Endothelial cell of umbilical vein (primary cell): ENCODE data around the gene AKAP6. TPM values are rescaled to one million over a fixed set of nuclear protein-coding genes. Genes with fewer than 3 reads are reported as not detected.

Experiments
- BruUV-seq: library from RNA; stranded (reverse); fragments of 400-500 nt; replicated peaks from 2 replicates; lab custom pipeline; 2021; lab: Mats Ljungman, UMichigan
- CTCF ChIA-PET: fragments of 300-600, 350-600 bp; sonication (Branson Sonifier 250); formaldehyde crosslinking; loops from one replicate; lab custom pipeline; 2021; ENCODE audit warnings: antibody characterized with exemption, inconsistent platforms; lab: Charles Lee
- POLR2A ChIA-PET: fragments of 300-600, 350-600 bp; sonication (Branson Sonifier 250); formaldehyde crosslinking; loops from one replicate; lab custom pipeline; 2021; ENCODE audit warnings: antibody characterized with exemption, inconsistent platforms; lab: Charles Lee
- DNase-seq: peaks from one replicate; pipeline ENCODE4 v3.0.0-alpha.2; 2011; ENCODE audit warnings: low read depth, low spot score
- FAIRE-seq: peaks from 2 replicates; lab custom pipeline; 2011; peaks lifted over from hg19 to GRCh38; lab: Jason Lieb, UNC
- H2AFZ ChIP-seq: 2 replicates; pipeline ENCODE4 v1.6.0; 2012; ENCODE audit warnings: low read depth, low read length, control low read depth, inconsistent platforms
- H3K27ac ChIP-seq: 2 replicates; pipeline ENCODE4 v1.5.1; 2011; ENCODE audit warnings: low read depth, mild to moderate bottlenecking, control low read depth, low read length, moderate library complexity; ENCODE audit not compliant: insufficient read depth
- H3K27me3 ChIP-seq, 2 experiments: 2 replicates each; pipeline versions ENCODE4 v1.6.0 to v1.6.1; 2011; ENCODE audit warnings: low read length in 2 of 2, mixed read lengths in 1 of 2; ENCODE audit not compliant: control insufficient read depth in 2 of 2, insufficient read depth in 2 of 2
- H3K36me3 ChIP-seq, 2 experiments: 2 replicates in 1 of 2; 3 replicates in 1 of 2; pipeline ENCODE4 v1.5.1; 2011; ENCODE audit warnings: low read length in 2 of 2, mild to moderate bottlenecking in 1 of 2, moderate library complexity in 1 of 2; ENCODE audit not compliant: control insufficient read depth in 2 of 2, insufficient read depth in 2 of 2; ENCODE audit errors: extremely low read depth in 1 of 2
- H3K4me1 ChIP-seq: 3 replicates; pipeline ENCODE4 v1.5.1; 2011; ENCODE audit warnings: mild to moderate bottlenecking, low read length; ENCODE audit not compliant: control insufficient read depth, insufficient read depth; ENCODE audit errors: extremely low read depth
- H3K4me2 ChIP-seq: 2 replicates; pipeline ENCODE4 v1.6.1; 2011; ENCODE audit warnings: low read length, control low read depth, mixed read lengths; ENCODE audit not compliant: insufficient read depth
- H3K4me3 ChIP-seq, 3 experiments: fragments of 200-600 bp in 1 of 3; sonication (generic), shearing (Covaris generic) in 1 of 3; replicated peaks in 1 of 3; 2 replicates each; pipeline ENCODE4 v1.5.1; 2011 to 2016; ENCODE audit warnings: control low read depth in 3 of 3, low read length in 3 of 3, mild to moderate bottlenecking in 2 of 3, inconsistent platforms in 1 of 3, low read depth in 1 of 3, moderate library complexity in 1 of 3; ENCODE audit not compliant: insufficient read depth in 1 of 3
- H3K79me2 ChIP-seq: 2 replicates; pipeline ENCODE4 v1.6.0; 2012; ENCODE audit warnings: low read length, inconsistent platforms; ENCODE audit not compliant: control insufficient read depth, insufficient read depth
- H3K9ac ChIP-seq: replicated peaks from 2 replicates; pipeline ENCODE3; 2011; ENCODE audit warnings: low read length, control low read depth; ENCODE audit not compliant: insufficient read depth; ENCODE audit errors: extremely low read depth
- H3K9me1 ChIP-seq: replicated peaks from 3 replicates; pipeline ENCODE4 v1.6.0; 2011; ENCODE audit warnings: mild to moderate bottlenecking, low read length; ENCODE audit not compliant: control insufficient read depth, insufficient read depth; ENCODE audit errors: extremely low read depth
- H3K9me3 ChIP-seq: replicated peaks from 2 replicates; pipeline ENCODE4 v1.5.1; 2012; ENCODE audit warnings: low read length, inconsistent platforms; ENCODE audit not compliant: control insufficient read depth, insufficient read depth
- H4K20me1 ChIP-seq: replicated peaks from 2 replicates; pipeline ENCODE3; 2011; ENCODE audit warnings: mild to moderate bottlenecking, low read length; ENCODE audit not compliant: control insufficient read depth, insufficient read depth; ENCODE audit errors: extremely low read depth
- EZH2 ChIP-seq: IDR thresholded peaks from 2 replicates; pipeline ENCODE4 v1.6.1; 2012; ENCODE audit warnings: borderline replicate concordance, low read depth, mild to moderate bottlenecking, moderate library complexity, low read length, inconsistent platforms; ENCODE audit not compliant: severe bottlenecking
- FOS ChIP-seq: IDR thresholded peaks from 2 replicates; pipeline ENCODE4 v1.6.1; 2011; ENCODE audit warnings: mild to moderate bottlenecking, low read length, moderate library complexity, borderline replicate concordance; ENCODE audit not compliant: insufficient read depth
- GATA2 ChIP-seq: IDR thresholded peaks from 2 replicates; pipeline ENCODE4 v1.7.0; 2011; ENCODE audit warnings: low read depth, mild to moderate bottlenecking, moderate library complexity, mixed read lengths, low read length; ENCODE audit not compliant: insufficient read length, insufficient read depth
- JUN ChIP-seq: IDR thresholded peaks from 2 replicates; pipeline ENCODE4 v1.6.1; 2011; ENCODE audit warnings: borderline replicate concordance, low read depth; ENCODE audit not compliant: insufficient read length, insufficient read depth
- MYC ChIP-seq: IDR thresholded peaks from one replicate; pipeline ENCODE4 v1.6.1; 2011; ENCODE audit warnings: mild to moderate bottlenecking, low read depth, low read length
- POLR2A ChIP-seq: IDR thresholded peaks from 2 replicates; pipeline ENCODE4 v1.6.1; 2012; ENCODE audit warnings: low read depth, mild to moderate bottlenecking, control low read depth, low read length
- POLR2AphosphoS5 ChIP-seq: IDR thresholded peaks from 2 replicates; pipeline ENCODE4 v1.6.1; 2012; ENCODE audit warnings: low read depth, mild to moderate bottlenecking, control low read depth, low read length, moderate library complexity; ENCODE audit not compliant: insufficient read depth
- dilution Hi-C: fragments of 300-500 bp; cut with MboI; formaldehyde crosslinking; loops from one replicate; pipeline ENCODE4 v1.15.0; 2019; ENCODE audit warnings: low sequenced_read_pairs; ENCODE audit not compliant: extremely low pct_ligation_motif_present
- intact Hi-C: fragments of 100-400 bp; cut with micrococcal nuclease; formaldehyde crosslinking; loops from one replicate; pipeline ENCODE4 v1.10.0; 2022
- polyA plus RNA-seq, 4 experiments: library from polyadenylated mRNA; depleted of rRNA in 3 of 4; stranded (reverse) in 3 of 4; unstranded in 1 of 4; fragments of >200 nt; gene quantifications; 2 replicates each; pipeline versions ENCODE4 v1.2.1 to v1.2.3, GENCODE V29; 2011 to 2012; ENCODE audit warnings: missing spikeins in 1 of 4
- total RNA-seq: library from RNA; stranded (reverse); gene quantifications from 2 replicates; pipeline ENCODE4 v1.2.3, GENCODE V29; 2021
- TF ChIP-seq, protein P1 (sequence below), 2 donors: IDR thresholded peaks; 1 replicate in 1 of 2; 2 replicates in 1 of 2; pipeline ENCODE4 v1.5.1; 2011; ENCODE audit warnings: low read length in 2 of 2, mild to moderate bottlenecking in 2 of 2, moderate library complexity in 2 of 2, control low read depth in 1 of 2, inconsistent platforms in 1 of 2, low read depth in 1 of 2; ENCODE audit not compliant: insufficient read depth in 1 of 2; ENCODE audit errors: extremely low read depth in 1 of 2
- TF ChIP-seq, protein P2 (sequence below): IDR thresholded peaks from 2 replicates; pipeline ENCODE4 v1.6.1; 2011; ENCODE audit not compliant: insufficient read depth, insufficient read length

The AKAP6 gene
- total and polyA plus RNA-seq, 2 donors (not counting 3 experiments of a cell fraction or from before 2014, with no cell fraction given): 0.03 to 0.49 TPM

DNA sequence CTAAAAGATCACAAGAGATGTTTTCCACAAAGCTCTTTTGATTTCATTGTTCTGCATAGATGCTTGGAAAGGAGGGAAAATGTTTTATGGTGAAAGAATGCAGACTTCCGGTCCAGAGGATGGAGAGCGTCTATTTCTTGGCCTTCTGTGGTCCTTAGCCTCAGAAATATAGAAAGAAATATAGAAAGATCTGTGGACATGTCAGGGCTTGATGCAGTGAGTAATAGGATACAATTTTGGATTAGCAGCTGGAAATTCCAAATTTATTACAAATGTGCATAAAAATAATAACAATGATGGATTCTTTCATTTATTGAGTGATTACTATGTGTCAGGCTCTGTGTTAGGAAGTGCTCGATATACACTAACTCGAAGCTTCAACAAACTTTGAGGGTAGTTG is 20.2 kb downstream of the AKAP6 start:
- Histone ChIP-seq H2AFZ (no peak overlapping the region), H3K36me3 (no peaks in the 10 kb centered on the region), H3K9me1 (no peaks in the 10 kb centered on the region), H3K27ac (no peak overlapping the region), H3K4me3 (no peak overlapping the region), H3K4me1 (no peaks in the 10 kb centered on the region), H3K4me2 (no peak overlapping the region), H3K27me3 (no peaks in the 10 kb centered on the region), H3K9me3 (no peaks in the 10 kb centered on the region), H3K79me2 (no peaks in the 10 kb centered on the region), H4K20me1 (no peaks in the 10 kb centered on the region), H3K9ac (no peak overlapping the region)
- intact Hi-C loops: no loop called here
- no peak for DNase-seq
- CTCF ChIA-PET: interaction anchor here (2.6 kb wide), 1 partner anchor 94 kb away, joined by 6 read pairs; no protein-coding TSS in a partner anchor
- dilution Hi-C loops: no loop called here
- no TSS peak for BruUV-seq
- TF ChIP-seq, protein P1, sequence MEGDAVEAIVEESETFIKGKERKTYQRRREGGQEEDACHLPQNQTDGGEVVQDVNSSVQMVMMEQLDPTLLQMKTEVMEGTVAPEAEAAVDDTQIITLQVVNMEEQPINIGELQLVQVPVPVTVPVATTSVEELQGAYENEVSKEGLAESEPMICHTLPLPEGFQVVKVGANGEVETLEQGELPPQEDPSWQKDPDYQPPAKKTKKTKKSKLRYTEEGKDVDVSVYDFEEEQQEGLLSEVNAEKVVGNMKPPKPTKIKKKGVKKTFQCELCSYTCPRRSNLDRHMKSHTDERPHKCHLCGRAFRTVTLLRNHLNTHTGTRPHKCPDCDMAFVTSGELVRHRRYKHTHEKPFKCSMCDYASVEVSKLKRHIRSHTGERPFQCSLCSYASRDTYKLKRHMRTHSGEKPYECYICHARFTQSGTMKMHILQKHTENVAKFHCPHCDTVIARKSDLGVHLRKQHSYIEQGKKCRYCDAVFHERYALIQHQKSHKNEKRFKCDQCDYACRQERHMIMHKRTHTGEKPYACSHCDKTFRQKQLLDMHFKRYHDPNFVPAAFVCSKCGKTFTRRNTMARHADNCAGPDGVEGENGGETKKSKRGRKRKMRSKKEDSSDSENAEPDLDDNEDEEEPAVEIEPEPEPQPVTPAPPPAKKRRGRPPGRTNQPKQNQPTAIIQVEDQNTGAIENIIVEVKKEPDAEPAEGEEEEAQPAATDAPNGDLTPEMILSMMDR (IDR thresholded peaks at IDR 0.05; ENCODE audit: extremely low read depth in 1 of 2, insufficient read depth in 1 of 2, low read depth in 1 of 2, low read length in 2 of 2): no peak
- no peak for TF ChIP-seq EZH2
- no peak for TF ChIP-seq POLR2AphosphoS5
- no peak for TF ChIP-seq POLR2A
- TF ChIP-seq MYC: no peak
- no peak for TF ChIP-seq JUN
- no peak for TF ChIP-seq GATA2
- TF ChIP-seq, protein P2, sequence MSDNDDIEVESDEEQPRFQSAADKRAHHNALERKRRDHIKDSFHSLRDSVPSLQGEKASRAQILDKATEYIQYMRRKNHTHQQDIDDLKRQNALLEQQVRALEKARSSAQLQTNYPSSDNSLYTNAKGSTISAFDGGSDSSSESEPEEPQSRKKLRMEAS: no peak
- TF ChIP-seq FOS: no peak
- no peak for FAIRE-seq
- POLR2A ChIA-PET: no interaction called here
